Neural cell (in vitro differentiated cells): ENCODE data around the gene RPS6KA2. TPM values are rescaled to one million over a fixed set of nuclear protein-coding genes. Genes with fewer than 3 reads are reported as not detected.

Experiments
- H2AFZ ChIP-seq: fragments of 200-600, 300-800 bp; sonication (generic), shearing (Covaris generic); 2 replicates; pipeline ENCODE4 v1.6.0; 2014; ENCODE audit warnings: low read depth, mild to moderate bottlenecking, antibody characterized with exemption, low read length, moderate library complexity
- H3F3A ChIP-seq: fragments of 200-600 bp; shearing (Covaris generic); 2 replicates; pipeline ENCODE4 v1.6.1; 2016; ENCODE audit warnings: mild to moderate bottlenecking, moderate library complexity, mixed read lengths, antibody characterized with exemption, low read length; ENCODE audit not compliant: insufficient read depth, poor library complexity, severe bottlenecking
- H3K27ac ChIP-seq: fragments of 200-600, 300-800 bp; sonication (generic), shearing (Covaris generic); 2 replicates; pipeline ENCODE4 v1.5.1; 2014; ENCODE audit warnings: mild to moderate bottlenecking, low read length, moderate library complexity
- H3K27me3 ChIP-seq: fragments of 300-800, 200-600 bp; sonication (generic), shearing (Covaris generic); 2 replicates; pipeline ENCODE4 v1.6.0; 2014; ENCODE audit warnings: mild to moderate bottlenecking, low read depth, low read length, moderate library complexity; ENCODE audit not compliant: insufficient read depth
- H3K36me3 ChIP-seq: fragments of 300-800, 200-600 bp; sonication (generic), shearing (Covaris generic); 2 replicates; pipeline ENCODE4 v1.5.1; 2014; ENCODE audit warnings: mild to moderate bottlenecking, antibody characterized with exemption, low read length, moderate library complexity; ENCODE audit not compliant: insufficient read depth
- H3K4me2 ChIP-seq: fragments of 300-800, 200-600 bp; sonication (generic), shearing (Covaris generic); 2 replicates; pipeline ENCODE4 v1.6.0; 2014; ENCODE audit warnings: mild to moderate bottlenecking, low read length
- H3K4me3 ChIP-seq: fragments of 300-800, 200-600 bp; sonication (generic), shearing (Covaris generic); 2 replicates; pipeline ENCODE4 v1.5.1; 2014; ENCODE audit warnings: mild to moderate bottlenecking, low read length, moderate library complexity
- H3K79me2 ChIP-seq: fragments of 200-600 bp; shearing (Covaris generic); replicated peaks from 2 replicates; pipeline ENCODE4 v1.6.0; 2014; ENCODE audit warnings: mild to moderate bottlenecking, low read length, moderate library complexity; ENCODE audit not compliant: insufficient read depth
- H3K9ac ChIP-seq: fragments of 300-800, 200-600 bp; sonication (generic), shearing (Covaris generic); 2 replicates; pipeline ENCODE4 v1.6.1; 2016; ENCODE audit warnings: mild to moderate bottlenecking, low read length, mixed read lengths
- H3K9me2 ChIP-seq: fragments of 200-600 bp; shearing (Covaris generic); 2 replicates; pipeline ENCODE4 v1.6.1; 2016; ENCODE audit warnings: mild to moderate bottlenecking, low read length, mixed read lengths; ENCODE audit not compliant: insufficient read depth
- H3K9me3 ChIP-seq: fragments of 200-600, 300-800 bp; sonication (generic), shearing (Covaris generic); 2 replicates; pipeline ENCODE4 v1.6.1; 2016; ENCODE audit warnings: mild to moderate bottlenecking, mixed run types, low read length, moderate library complexity, mixed read lengths
- H4K20me1 ChIP-seq: fragments of 200-600 bp; shearing (Covaris generic); 2 replicates; pipeline ENCODE4 v1.6.1; 2016; ENCODE audit warnings: mild to moderate bottlenecking, mixed run types; ENCODE audit not compliant: insufficient read depth
- EP300 ChIP-seq: fragments of 450-650 bp; conservative IDR thresholded peaks from 2 replicates; pipeline ENCODE4 v1.6.1; 2014; ENCODE audit warnings: antibody characterized with exemption, mild to moderate bottlenecking, moderate library complexity; ENCODE audit not compliant: poor library complexity, severe bottlenecking
- EZH2 ChIP-seq: fragments of 200-600, 300-800 bp; shearing (Covaris generic), sonication (generic); IDR thresholded peaks from 2 replicates; pipeline ENCODE4 v1.6.1; 2014; ENCODE audit warnings: antibody characterized with exemption, low read length, borderline replicate concordance, mild to moderate bottlenecking; ENCODE audit not compliant: insufficient read depth, poor library complexity, severe bottlenecking
- MXI1 ChIP-seq: fragments of 450-650 bp; conservative IDR thresholded peaks from 2 replicates; pipeline ENCODE4 v1.6.1; 2014; ENCODE audit warnings: antibody characterized with exemption, mild to moderate bottlenecking; ENCODE audit not compliant: poor library complexity, severe bottlenecking
- POLR2AphosphoS5 ChIP-seq: IDR thresholded peaks from 2 replicates; pipeline ENCODE4 v1.6.1; 2012
- RAD21 ChIP-seq: fragments of 450-650 bp; conservative IDR thresholded peaks from 2 replicates; pipeline ENCODE4 v1.6.1; 2014; ENCODE audit warnings: antibody characterized with exemption, mild to moderate bottlenecking, moderate library complexity
- REST ChIP-seq: IDR thresholded peaks from 2 replicates; pipeline ENCODE4 v1.6.1; 2012; ENCODE audit warnings: borderline replicate concordance
- SMC3 ChIP-seq: fragments of 450-650 bp; conservative IDR thresholded peaks from 2 replicates; pipeline ENCODE4 v1.6.1; 2014; ENCODE audit warnings: antibody characterized with exemption, mild to moderate bottlenecking, moderate library complexity; ENCODE audit not compliant: poor library complexity
- TAF1 ChIP-seq: IDR thresholded peaks from 2 replicates; pipeline ENCODE4 v1.6.1; 2012; ENCODE audit warnings: low read depth
- polyA plus RNA-seq: library from polyadenylated mRNA; depleted of rRNA; stranded (reverse); fragments of >200 nt; gene quantifications from 2 replicates; pipeline ENCODE4 v1.2.3, GENCODE V29; 2014
- TF ChIP-seq, protein P1 (sequence below): fragments of 450-650 bp; IDR thresholded peaks from 2 replicates; pipeline ENCODE4 v1.5.1; 2014; ENCODE audit warnings: antibody characterized with exemption, mild to moderate bottlenecking, moderate library complexity; ENCODE audit not compliant: poor library complexity, severe bottlenecking

RPS6KA2 gene
- polyA plus RNA-seq, 1 donor from 2014 or later: 34.3 TPM

DNA sequence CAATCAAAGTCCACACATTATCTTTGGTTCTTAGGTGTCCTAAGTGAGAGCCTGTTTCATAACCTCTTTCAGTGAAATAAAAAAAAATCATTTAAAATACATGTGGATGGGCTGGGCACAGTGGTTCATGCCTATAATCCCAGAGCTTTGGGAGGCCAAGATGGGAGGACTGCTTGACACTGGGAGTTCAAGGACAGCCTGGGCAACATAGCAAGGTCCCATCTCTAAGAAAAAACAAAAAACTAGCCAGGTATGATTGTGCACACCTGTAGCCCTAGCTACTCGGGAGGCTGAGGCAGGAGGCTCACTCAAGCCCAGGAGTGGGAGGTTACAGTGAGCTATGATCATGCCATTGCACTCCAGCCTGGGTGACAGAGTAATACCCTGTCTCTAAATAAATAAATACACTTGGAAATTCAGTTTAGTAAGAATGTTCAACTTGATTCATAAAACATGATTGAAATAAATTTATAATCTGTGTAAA, 247.9 kb downstream of the RPS6KA2 start:
- Histone ChIP-seq H2AFZ (no peak overlapping the region), H3K9me2 (no peaks in the 10 kb centered on the region), H3K36me3 (no peaks in the 10 kb centered on the region), H3K4me2 (no peak overlapping the region), H3K27me3 (no peaks in the 10 kb centered on the region), H3K9ac (no peak overlapping the region), H3K9me3 (no peaks in the 10 kb centered on the region), H3K79me2 (peaks cover 9% of the 10 kb centered on the region), H3K27ac (no peak overlapping the region), H4K20me1 (no peaks in the 10 kb centered on the region), H3K4me3 (no peak overlapping the region), H3F3A (no peaks in the 10 kb centered on the region)
- no peak for TF ChIP-seq POLR2AphosphoS5
- no peak for TF ChIP-seq REST
- no peak for TF ChIP-seq TAF1

DNA sequence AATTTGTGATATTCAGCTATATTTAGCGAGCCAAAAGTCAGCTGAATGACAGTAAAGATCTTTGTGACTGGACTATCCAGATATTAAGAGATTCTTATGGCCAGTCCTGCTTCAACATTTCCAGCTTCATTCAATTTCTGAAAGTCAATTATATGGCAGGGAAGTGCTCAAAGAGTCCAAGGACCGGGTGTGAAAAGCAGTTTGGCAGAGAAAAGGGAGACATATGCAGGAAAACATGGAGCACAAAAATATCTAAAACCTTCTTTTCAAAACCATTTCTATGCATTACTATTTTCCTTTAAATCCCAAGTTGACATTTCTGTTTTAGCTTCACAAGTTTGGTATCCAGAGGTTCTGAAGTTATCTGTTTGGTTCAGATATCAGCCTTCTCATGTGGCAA, 249.3 kb downstream of the RPS6KA2 start:
- H3K36me3 ChIP-seq: no peaks in the 10 kb centered on the region
- TF ChIP-seq EP300 (no peak), POLR2AphosphoS5 (no peak)
- H3K79me2 ChIP-seq: peaks cover 9% of the 10 kb centered on the region
- no peak overlapping the region for H3K9ac ChIP-seq
- no peak overlapping the region for H2AFZ ChIP-seq
- H3K27ac ChIP-seq: no peak overlapping the region
- no peaks in the 10 kb centered on the region for H3K9me2 ChIP-seq
- H3K27me3 ChIP-seq: no peaks in the 10 kb centered on the region
- no peak overlapping the region for H3K4me3 ChIP-seq
- H3F3A ChIP-seq: no peaks in the 10 kb centered on the region
- no peaks in the 10 kb centered on the region for H3K9me3 ChIP-seq
- no peaks in the 10 kb centered on the region for H4K20me1 ChIP-seq
- H3K4me2 ChIP-seq: no peak overlapping the region

DNA sequence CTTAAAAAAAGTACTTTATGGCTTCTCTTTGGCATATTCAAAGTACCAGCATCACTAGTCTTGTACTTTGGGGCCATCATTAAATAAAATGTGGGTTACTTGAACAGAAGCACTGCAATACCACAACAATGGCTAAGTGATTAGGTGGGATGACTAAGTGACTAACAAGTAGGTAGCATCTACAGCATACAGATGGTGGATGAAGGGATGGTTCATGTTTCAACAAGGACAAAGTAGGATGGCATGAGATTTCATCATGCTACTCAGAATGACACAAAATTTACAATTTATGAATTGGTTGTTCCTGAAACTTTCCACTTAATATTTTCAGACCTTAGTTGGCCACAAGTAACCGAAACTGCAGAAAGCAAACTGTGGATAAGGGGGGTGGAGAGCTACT, 252.0 kb downstream of the RPS6KA2 start:
- Histone ChIP-seq H3K27me3 (no peaks in the 10 kb centered on the region), H3K79me2 (no peaks in the 10 kb centered on the region), H3K4me2 (no peak overlapping the region), H3F3A (no peaks in the 10 kb centered on the region), H3K27ac (no peak overlapping the region), H3K9me3 (no peaks in the 10 kb centered on the region), H3K9me2 (no peaks in the 10 kb centered on the region), H3K4me3 (no peak overlapping the region), H2AFZ (no peak overlapping the region), H3K9ac (no peak overlapping the region), H3K36me3 (no peaks in the 10 kb centered on the region), H4K20me1 (no peaks in the 10 kb centered on the region)
- TF ChIP-seq EZH2: no peak
- no peak for TF ChIP-seq RAD21
- TF ChIP-seq, protein P1, sequence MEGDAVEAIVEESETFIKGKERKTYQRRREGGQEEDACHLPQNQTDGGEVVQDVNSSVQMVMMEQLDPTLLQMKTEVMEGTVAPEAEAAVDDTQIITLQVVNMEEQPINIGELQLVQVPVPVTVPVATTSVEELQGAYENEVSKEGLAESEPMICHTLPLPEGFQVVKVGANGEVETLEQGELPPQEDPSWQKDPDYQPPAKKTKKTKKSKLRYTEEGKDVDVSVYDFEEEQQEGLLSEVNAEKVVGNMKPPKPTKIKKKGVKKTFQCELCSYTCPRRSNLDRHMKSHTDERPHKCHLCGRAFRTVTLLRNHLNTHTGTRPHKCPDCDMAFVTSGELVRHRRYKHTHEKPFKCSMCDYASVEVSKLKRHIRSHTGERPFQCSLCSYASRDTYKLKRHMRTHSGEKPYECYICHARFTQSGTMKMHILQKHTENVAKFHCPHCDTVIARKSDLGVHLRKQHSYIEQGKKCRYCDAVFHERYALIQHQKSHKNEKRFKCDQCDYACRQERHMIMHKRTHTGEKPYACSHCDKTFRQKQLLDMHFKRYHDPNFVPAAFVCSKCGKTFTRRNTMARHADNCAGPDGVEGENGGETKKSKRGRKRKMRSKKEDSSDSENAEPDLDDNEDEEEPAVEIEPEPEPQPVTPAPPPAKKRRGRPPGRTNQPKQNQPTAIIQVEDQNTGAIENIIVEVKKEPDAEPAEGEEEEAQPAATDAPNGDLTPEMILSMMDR: no peak
- no peak for TF ChIP-seq SMC3
- TF ChIP-seq REST: no peak
- no peak for TF ChIP-seq POLR2AphosphoS5
- no peak for TF ChIP-seq MXI1
- TF ChIP-seq EP300: no peak
- TF ChIP-seq TAF1: no peak
